ENCODE results near the gene GPC6.

GRCh38 chr13:93778548-93778947, 551.9 kb downstream of the GPC6 start:
- TF ChIP-seq CTCF (IDR thresholded peaks at IDR 0.05) = no peak
- no peak for TF ChIP-seq POLR2A (IDR thresholded peaks at IDR 0.05)
